ENCODE results near the gene OR6C6. TPM values are rescaled to one million over a fixed set of nuclear protein-coding genes. Genes with fewer than 3 reads are reported as not detected.

OR6C6 gene
- total RNA-seq = not detected in 2 replicates

GRCh38 chr12:55296469-55296868 is at the start of gene OR6C6:
Gene OR6C6 (minus strand): TSS chr12:55296569. CDS start chr12:55295232, 1,337 bp downstream.

GRCh38 chr12:55330446-55330845 is 34.1 kb upstream of the OR6C6 start, which contains the start of gene OR6C3:
Gene OR6C3 (plus strand): TSS chr12:55330746. CDS start chr12:55331701, 955 bp downstream.

GRCh38 chr12:55314043-55314442 is 17.7 kb upstream of the OR6C6 start, which contains the start of gene OR6C1:
Gene OR6C1 (plus strand): TSS chr12:55314343. CDS start chr12:55320600, 6,257 bp downstream.

GRCh38 chr12:55244309-55244708 is 52.1 kb downstream of the OR6C6 start, which contains the start of gene OR6C74:
Gene OR6C74 (plus strand): TSS chr12:55244609. CDS start chr12:55247288, 2,679 bp downstream.

Other genes starting within 250 kb of the OR6C6 start
- not detected in 2 replicates for gene OR9K2, start 170.2 kb downstream of the OR6C6 start, total RNA-seq
- not detected in 2 replicates for gene OR10A7, start 75.5 kb downstream of the OR6C6 start, total RNA-seq
- gene OR6C74, start 52.0 kb downstream of the OR6C6 start, total RNA-seq = not detected in 2 replicates
- gene OR6C1, start 17.8 kb upstream of the OR6C6 start, total RNA-seq = not detected in 2 replicates
- gene OR6C3, start 34.2 kb upstream of the OR6C6 start, total RNA-seq = not detected in 2 replicates
- gene OR6C75, start 66.4 kb upstream of the OR6C6 start, total RNA-seq = not detected in 2 replicates
- gene OR6C65, start 104.0 kb upstream of the OR6C6 start, total RNA-seq = not detected in 2 replicates
- gene OR6C76, start 129.7 kb upstream of the OR6C6 start, total RNA-seq = not detected in 2 replicates
- gene OR6C2, start 147.5 kb upstream of the OR6C6 start, total RNA-seq = not detected in 2 replicates
- not detected in 2 replicates for gene OR6C70, start 173.6 kb upstream of the OR6C6 start, total RNA-seq
- not detected in 2 replicates for gene OR6C68, start 195.8 kb upstream of the OR6C6 start, total RNA-seq